Ascending aorta (tissue), 2 donors: ENCODE data around the gene PPFIBP2. TPM values are rescaled to one million over a fixed set of nuclear protein-coding genes. Genes with fewer than 3 reads are reported as not detected.

Experiments used
- DNase-seq, 2 donors: peaks; one replicate each; pipeline ENCODE4 v3.0.0-alpha.2; 2019; ENCODE audit warnings: low spot score in 2 of 2
- H3K27ac ChIP-seq, 2 donors: fragments of 200-600 bp; sonication (generic); one replicate each; pipeline ENCODE4 v1.5.1; 2016 to 2017; ENCODE audit warnings: mild to moderate bottlenecking in 1 of 2
- H3K27me3 ChIP-seq: fragments of 200-600 bp; sonication (generic); one replicate; pipeline ENCODE4 v1.5.1; 2017
- H3K36me3 ChIP-seq, 2 donors: fragments of 200-600 bp; sonication (generic); one replicate each; pipeline ENCODE4 v1.5.1; 2016
- H3K4me1 ChIP-seq, 2 donors: fragments of 200-600 bp; sonication (generic); one replicate each; pipeline ENCODE4 v1.5.1; 2016 to 2017; ENCODE audit warnings: mild to moderate bottlenecking in 1 of 2
- H3K4me3 ChIP-seq, 2 donors: fragments of 200-600 bp; sonication (generic); one replicate each; pipeline ENCODE4 v1.5.1; 2016 to 2017; ENCODE audit warnings: mild to moderate bottlenecking in 1 of 2
- H3K9me3 ChIP-seq, 2 donors: fragments of 200-600 bp; sonication (generic); one replicate each; pipeline ENCODE4 v1.5.1; 2016
- intact Hi-C: fragments of 100-400 bp; cut with DNase I; formaldehyde crosslinking; loops from one replicate; pipeline ENCODE4 v1.15.1; 2023
- total RNA-seq: library from RNA; depleted of rRNA; stranded (reverse); fragments of >200 nt; gene quantifications from one replicate; pipeline ENCODE4 v1.1.0, GENCODE V29; 2016
- TF ChIP-seq, protein P1 (sequence below), 3 experiments: fragments of 200-600 bp in 2 of 3; fragments of 450-650 bp in 1 of 3; sonication (generic) in 2 of 3; IDR thresholded peaks; one replicate each; pipeline ENCODE4 v1.5.1; 2016 to 2019; ENCODE audit warnings: antibody characterized with exemption in 3 of 3, mild to moderate bottlenecking in 1 of 3, moderate library complexity in 1 of 3

The PPFIBP2 gene
- total RNA-seq, 1 donor from 2014 or later, result 4.2 TPM

DNA sequence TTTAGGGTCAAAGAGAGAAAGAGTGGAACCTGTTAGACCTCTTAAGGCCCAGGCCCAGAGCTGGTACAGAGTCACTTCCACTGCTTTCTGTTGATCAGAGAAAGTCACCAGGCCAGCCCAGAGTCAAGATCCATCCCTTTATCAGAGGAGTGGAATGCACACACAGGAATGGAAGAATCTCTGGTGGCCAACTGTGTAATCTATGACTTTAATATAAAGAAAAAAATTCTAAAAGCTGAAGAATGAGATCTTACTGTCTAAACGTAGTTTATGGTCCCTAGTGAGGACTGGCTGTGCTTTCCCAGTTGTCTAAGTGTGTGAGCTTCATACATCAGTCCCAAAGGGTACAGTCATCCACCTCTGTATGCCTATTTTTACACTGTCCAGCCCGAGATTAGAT is 51.0 kb downstream of the PPFIBP2 start:
- intact Hi-C loops, result no loop called here
- TF ChIP-seq, protein P1, sequence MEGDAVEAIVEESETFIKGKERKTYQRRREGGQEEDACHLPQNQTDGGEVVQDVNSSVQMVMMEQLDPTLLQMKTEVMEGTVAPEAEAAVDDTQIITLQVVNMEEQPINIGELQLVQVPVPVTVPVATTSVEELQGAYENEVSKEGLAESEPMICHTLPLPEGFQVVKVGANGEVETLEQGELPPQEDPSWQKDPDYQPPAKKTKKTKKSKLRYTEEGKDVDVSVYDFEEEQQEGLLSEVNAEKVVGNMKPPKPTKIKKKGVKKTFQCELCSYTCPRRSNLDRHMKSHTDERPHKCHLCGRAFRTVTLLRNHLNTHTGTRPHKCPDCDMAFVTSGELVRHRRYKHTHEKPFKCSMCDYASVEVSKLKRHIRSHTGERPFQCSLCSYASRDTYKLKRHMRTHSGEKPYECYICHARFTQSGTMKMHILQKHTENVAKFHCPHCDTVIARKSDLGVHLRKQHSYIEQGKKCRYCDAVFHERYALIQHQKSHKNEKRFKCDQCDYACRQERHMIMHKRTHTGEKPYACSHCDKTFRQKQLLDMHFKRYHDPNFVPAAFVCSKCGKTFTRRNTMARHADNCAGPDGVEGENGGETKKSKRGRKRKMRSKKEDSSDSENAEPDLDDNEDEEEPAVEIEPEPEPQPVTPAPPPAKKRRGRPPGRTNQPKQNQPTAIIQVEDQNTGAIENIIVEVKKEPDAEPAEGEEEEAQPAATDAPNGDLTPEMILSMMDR (IDR thresholded peaks at IDR 0.05), result no peak
- DNase-seq, result peak in 1 of 2 donors; percentile 11
- H3K36me3 ChIP-seq, result no peaks in the 10 kb centered on the region
- no peak overlapping the region for H3K27ac ChIP-seq
- no peaks in the 10 kb centered on the region for H3K4me1 ChIP-seq
- H3K27me3 ChIP-seq, result no peaks in the 10 kb centered on the region
- no peaks in the 10 kb centered on the region for H3K9me3 ChIP-seq
- no peak overlapping the region for H3K4me3 ChIP-seq

DNA sequence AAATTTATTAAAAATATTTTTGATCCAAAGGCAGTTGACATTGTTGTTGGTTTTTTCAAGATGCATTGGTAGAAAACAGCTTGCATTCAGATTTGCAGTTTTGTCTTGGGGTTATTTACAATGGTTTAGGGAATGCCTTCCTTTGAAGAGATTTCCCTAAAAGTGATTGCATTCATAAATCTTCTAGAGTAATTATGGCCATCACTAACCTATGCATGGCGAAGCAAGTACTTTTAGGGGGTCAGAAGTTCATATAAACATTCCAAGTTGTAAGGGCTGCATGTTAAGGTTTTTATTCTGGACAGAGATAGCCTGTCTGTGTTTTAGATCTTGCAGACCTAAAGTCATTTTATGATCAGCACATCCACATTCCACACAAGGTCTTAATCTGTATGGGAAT is 53.5 kb downstream of the PPFIBP2 start:
- no peaks in the 10 kb centered on the region for H3K9me3 ChIP-seq
- intact Hi-C loops, result no loop called here
- H3K36me3 ChIP-seq, result no peaks in the 10 kb centered on the region
- TF ChIP-seq, protein P1 (IDR thresholded peaks at IDR 0.05), result no peak
- no peak overlapping the region for H3K27ac ChIP-seq
- H3K4me1 ChIP-seq, result peaks cover 0 to 8% of the 10 kb centered on the region in 2 donors
- no peak overlapping the region for H3K4me3 ChIP-seq
- no peak for DNase-seq
- H3K27me3 ChIP-seq, result no peaks in the 10 kb centered on the region

DNA sequence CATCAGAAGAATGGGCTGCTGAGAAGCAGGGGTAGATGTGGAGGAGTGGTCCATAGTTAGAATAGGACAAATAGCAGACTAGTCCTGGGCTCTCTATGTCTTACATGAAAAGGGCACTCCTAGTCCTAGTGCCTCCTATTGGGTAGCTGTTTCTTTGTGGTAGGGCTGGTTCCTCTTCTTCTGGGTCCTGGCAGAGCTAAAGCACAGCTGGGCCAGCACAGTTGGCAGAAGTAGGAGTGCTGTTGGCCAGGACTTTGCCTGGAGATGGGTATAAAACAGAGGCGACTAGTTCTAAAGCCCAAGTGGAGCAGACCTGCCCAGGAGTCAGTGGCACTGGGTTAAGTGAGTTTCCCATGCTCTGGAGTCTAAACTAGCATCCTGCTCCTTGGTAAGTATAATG is 55.2 kb downstream of the PPFIBP2 start:
- Histone ChIP-seq H3K4me3 (no peak overlapping the region), H3K27ac (no peak overlapping the region), H3K36me3 (no peaks in the 10 kb centered on the region), H3K27me3 (no peaks in the 10 kb centered on the region), H3K9me3 (no peaks in the 10 kb centered on the region), H3K4me1 (peaks cover 0 to 8% of the 10 kb centered on the region in 2 donors)
- TF ChIP-seq, protein P1 (IDR thresholded peaks at IDR 0.05), result no peak
- intact Hi-C loops, result no loop called here
- DNase-seq, result peak in 1 of 2 donors; percentile 43

DNA sequence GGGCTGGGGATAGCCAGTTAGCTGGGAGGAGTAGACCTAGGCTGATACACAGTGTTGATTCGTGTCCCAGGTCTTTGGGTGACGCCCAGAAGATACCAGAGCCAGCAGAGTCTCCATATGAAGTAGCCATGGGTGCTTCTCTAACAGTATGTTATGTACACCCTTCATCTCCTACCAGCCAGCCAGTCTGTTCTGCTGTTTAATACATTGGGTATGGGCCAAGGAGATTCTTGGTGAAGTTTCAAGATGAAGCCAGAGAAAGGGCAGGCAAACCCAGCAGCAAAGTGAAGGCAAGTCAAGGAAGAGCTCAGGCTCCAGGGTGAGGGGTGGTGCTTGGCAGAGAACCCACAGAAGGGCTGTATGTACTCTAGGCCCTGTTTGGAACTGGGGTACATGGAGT is 56.4 kb downstream of the PPFIBP2 start:
- Histone ChIP-seq H3K4me1 (peaks cover 0 to 8% of the 10 kb centered on the region in 2 donors), H3K36me3 (no peaks in the 10 kb centered on the region), H3K27me3 (no peaks in the 10 kb centered on the region), H3K4me3 (no peak overlapping the region), H3K9me3 (no peaks in the 10 kb centered on the region), H3K27ac (no peak overlapping the region)
- intact Hi-C loops, result loop anchor here (2.0 to 5.0 kb wide), 2 partner anchors 37 to 125 kb away; no protein-coding TSS in a partner anchor
- TF ChIP-seq, protein P1 (IDR thresholded peaks at IDR 0.05), result no peak
- DNase-seq, result peak in 1 of 2 donors; percentile 8

GRCh38 chr11:7570938-7571521 is 57.2 kb downstream of the PPFIBP2 start:
- H3K27me3 ChIP-seq, result no peaks in the 10 kb centered on the region
- TF ChIP-seq, protein P1 (IDR thresholded peaks at IDR 0.05), result no peak
- intact Hi-C loops, result loop anchor here (1.0 to 5.0 kb wide), 3 partner anchors 36 to 124 kb away; no protein-coding TSS in a partner anchor
- H3K36me3 ChIP-seq, result no peaks in the 10 kb centered on the region
- H3K4me3 ChIP-seq, result no peak overlapping the region
- DNase-seq, result peak in 1 of 2 donors; percentile 41
- no peaks in the 10 kb centered on the region for H3K9me3 ChIP-seq
- H3K4me1 ChIP-seq, result peaks cover 2 to 15% of the 10 kb centered on the region in 2 donors
- H3K27ac ChIP-seq, result no peak overlapping the region
